ENCODE data around the gene POC1B.

The POC1B gene

GRCh38 chr12:89525824-89526770 lies at the start of gene POC1B:
Gene POC1B, minus strand, starts transcription at chr12:89526047. Its CDS starts 152 bp downstream, at chr12:89525895.
- DNase-seq = peak; percentile 74

GRCh38 chr12:89575374-89575773 lies 49.5 kb upstream of the POC1B start:
- DNase-seq = no peak

DNA sequence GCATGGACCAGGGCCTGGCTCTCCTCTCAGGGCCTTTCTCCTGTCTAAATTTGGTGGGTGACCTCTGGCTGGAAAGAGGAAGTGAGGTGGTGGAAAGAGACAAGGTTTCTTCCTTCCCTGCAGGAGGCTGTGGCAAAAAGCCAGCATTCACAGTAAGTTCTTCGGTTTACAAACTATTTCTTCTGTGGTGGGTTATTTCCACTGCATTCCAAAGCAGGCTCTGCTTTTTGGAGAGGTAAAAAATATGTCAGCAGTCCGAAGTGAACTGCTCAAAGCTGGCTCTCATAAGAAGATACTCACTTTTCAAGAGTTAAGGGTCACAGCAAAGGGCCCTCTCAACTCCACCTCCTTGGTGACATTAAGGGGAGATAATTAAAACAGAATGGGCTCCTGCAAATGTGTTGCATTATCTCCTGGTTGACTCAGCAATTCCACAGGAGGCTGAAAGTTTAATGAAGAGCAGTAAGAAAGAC lies 48.9 kb upstream of the POC1B start:
- no peak for DNase-seq

GRCh38 chr12:89573051-89573810 lies 47.4 kb upstream of the POC1B start:
- DNase-seq = no peak

DNA sequence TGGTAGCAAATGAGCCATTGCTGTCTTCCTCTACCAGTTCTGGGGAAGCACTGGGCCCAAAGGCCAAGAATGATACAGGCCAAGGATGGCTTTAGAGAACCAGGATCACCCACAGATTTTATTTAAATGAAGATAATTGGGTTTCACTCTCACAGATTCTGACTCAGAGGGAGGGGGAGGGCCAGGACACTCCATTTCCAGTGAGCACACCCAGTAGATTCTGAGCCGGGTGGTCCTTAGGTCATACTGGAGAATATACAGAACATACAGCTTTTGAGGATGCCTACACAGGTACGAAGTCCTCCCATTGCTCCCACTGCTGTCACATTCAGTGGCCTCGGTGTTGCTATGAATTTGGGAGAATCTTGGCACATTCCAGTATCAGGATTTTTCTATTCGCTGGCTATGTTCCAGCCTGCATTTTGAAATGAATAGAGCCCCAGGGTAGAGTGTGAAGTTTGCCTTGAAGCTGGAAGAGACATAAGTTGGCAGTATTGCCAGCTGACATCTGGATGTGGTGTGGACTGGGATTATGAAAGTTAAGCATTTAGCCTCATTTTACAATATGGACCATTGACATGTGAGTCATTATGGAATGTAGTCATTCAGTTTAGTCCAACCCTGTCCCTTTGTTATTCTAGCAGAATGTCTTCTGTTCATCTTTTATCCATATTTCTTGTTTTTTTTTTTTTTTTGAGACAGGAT lies 45.8 kb upstream of the POC1B start:
- DNase-seq = no peak

GRCh38 chr12:89568484-89568883 lies 42.6 kb upstream of the POC1B start:
- DNase-seq = no peak

DNA sequence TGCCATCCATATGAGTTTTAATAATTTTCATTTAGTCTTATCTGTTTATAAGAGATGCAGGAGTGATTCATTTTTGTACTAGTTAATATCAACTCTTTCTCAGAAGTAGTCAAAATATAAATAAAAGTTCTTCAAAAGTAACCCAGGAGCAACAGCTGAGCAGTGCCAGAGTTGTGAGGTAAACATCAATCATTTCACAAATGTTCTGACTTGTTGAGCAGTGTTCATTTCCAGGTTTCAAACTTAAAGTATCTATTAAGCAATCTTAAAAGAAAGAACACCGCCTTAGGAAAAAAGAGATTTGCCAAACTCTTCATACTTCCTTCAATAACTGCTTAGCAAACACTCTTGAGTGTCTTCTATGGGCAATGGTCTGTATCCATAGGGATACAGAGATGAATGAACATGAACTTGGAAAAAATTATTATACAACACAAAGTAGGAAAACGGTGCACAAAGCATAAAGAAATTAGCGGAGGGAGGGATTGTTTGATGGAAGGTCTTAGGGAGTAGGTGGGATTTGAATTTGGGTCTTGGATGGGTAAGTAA lies 41.9 kb upstream of the POC1B start:
- no peak for DNase-seq

- no peak for DNase-seq
These were observed 40.8 kb upstream of the POC1B start for GRCh38 chr12:89566615-89567014.

DNA sequence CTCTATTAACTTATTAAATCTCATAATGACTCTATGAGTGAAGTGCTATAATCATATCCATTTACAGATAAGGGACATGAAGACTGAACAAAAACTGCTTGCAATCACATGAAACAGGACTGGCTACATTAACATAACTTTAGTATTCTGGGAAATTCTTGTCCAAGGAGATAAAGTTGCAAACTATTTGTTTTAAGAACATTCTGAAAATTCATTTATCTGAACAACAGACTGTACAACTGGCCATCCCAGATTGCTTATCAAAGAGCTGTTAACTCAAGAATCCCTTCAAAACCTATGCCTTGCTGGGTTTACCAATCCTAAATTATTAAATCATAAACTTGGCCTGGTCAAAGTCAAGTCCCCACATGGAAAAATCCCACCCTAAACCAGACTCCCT lies 39.2 kb upstream of the POC1B start:
- no peak for DNase-seq

- DNase-seq = no peak
These were observed 33.9 kb upstream of the POC1B start for GRCh38 chr12:89559753-89560152.

- DNase-seq = no peak
These were observed 31.1 kb upstream of the POC1B start for GRCh38 chr12:89556976-89557375.

GRCh38 chr12:89552376-89552775 lies 26.5 kb upstream of the POC1B start:
- DNase-seq = no peak

GRCh38 chr12:89551747-89552146 lies 25.9 kb upstream of the POC1B start:
- no peak for DNase-seq

- no peak for DNase-seq
These were observed 21.3 kb upstream of the POC1B start for GRCh38 chr12:89547101-89547500.

GRCh38 chr12:89546151-89546550 lies 20.3 kb upstream of the POC1B start:
- no peak for DNase-seq

- DNase-seq = no peak
These were observed 18.9 kb upstream of the POC1B start for GRCh38 chr12:89544681-89545184.

- DNase-seq = no peak
These were observed 18.2 kb upstream of the POC1B start for GRCh38 chr12:89544022-89544421.

GRCh38 chr12:89542912-89543592 lies 17.2 kb upstream of the POC1B start:
- peak; percentile 74 for DNase-seq

GRCh38 chr12:89542236-89542635 lies 16.4 kb upstream of the POC1B start:
- no peak for DNase-seq

- DNase-seq = no peak
These were observed 14.7 kb upstream of the POC1B start for GRCh38 chr12:89540586-89540985.

DNA sequence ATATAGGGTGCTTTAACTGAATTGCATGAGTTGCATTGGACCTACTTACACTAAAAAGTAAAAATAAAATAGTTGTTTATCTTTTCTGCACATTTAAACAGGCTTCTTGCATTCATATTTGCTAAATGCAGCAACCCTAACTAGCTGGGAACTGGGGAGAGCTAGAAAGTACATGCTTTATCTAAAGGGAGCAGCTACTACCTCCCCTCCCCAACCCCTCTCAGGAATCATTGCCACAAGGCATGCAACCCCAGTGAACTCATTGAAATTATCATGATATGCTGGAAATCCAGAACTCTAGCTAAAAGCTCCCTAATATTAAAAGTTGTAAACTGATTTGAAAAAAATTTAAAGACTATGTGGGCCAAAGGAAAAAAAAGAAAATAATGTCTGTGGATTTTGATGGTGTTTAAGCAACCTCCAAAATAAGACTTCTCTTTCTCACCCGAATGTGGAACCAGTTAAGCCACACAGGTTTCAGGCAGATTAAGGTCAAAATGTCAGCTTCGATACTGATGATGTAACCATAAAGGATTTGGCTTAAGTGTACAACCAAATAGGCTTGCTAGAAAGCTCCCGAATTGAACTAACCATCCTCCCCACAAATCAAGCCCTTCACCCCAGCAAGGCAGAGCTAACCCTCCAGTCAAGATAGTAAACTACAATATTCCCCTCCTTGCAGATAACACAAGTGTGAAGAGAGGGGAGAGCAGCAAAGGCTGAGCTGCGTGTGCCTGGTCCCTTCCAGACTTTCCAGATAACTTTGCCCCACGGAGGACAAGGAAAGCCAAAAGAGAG lies 13.8 kb upstream of the POC1B start:
- DNase-seq = no peak
